Neural progenitor cell (in vitro differentiated cells): ENCODE results near the gene PLXNA4. TPM values are rescaled to one million over a fixed set of nuclear protein-coding genes. Genes with fewer than 3 reads are reported as not detected.

Experiments
- DNase-seq: peaks from one replicate; pipeline ENCODE4 v3.0.0-alpha.2; 2016; ENCODE audit warnings: low spot score
- H2AFZ ChIP-seq: fragments of 200-600 bp; sonication (generic); replicated peaks from 2 replicates; pipeline ENCODE4 v1.6.1; 2016; ENCODE audit warnings: antibody characterized with exemption
- H3F3A ChIP-seq: fragments of 200-600 bp; sonication (generic); 2 replicates; pipeline ENCODE4 v1.6.1; 2016; ENCODE audit warnings: antibody characterized with exemption, low read depth
- H3K27ac ChIP-seq: fragments of 200-600 bp; sonication (generic); 2 replicates; pipeline ENCODE4 v1.5.1; 2016; ENCODE audit warnings: mild to moderate bottlenecking
- H3K27me3 ChIP-seq: fragments of 200-600 bp; sonication (generic); 2 replicates; pipeline ENCODE4 v1.6.1; 2016; ENCODE audit warnings: mild to moderate bottlenecking, moderate library complexity
- H3K36me3 ChIP-seq: fragments of 200-600 bp; sonication (generic); 2 replicates; pipeline ENCODE4 v1.5.1; 2016
- H3K4me1 ChIP-seq: fragments of 200-600 bp; sonication (generic); 2 replicates; pipeline ENCODE4 v1.6.1; 2016; ENCODE audit warnings: mixed run types
- H3K4me2 ChIP-seq: fragments of 200-600 bp; sonication (generic); 2 replicates; pipeline ENCODE4 v1.6.1; 2016
- H3K4me3 ChIP-seq: fragments of 200-600 bp; sonication (generic); 2 replicates; pipeline ENCODE4 v1.5.1; 2016
- H3K79me2 ChIP-seq: fragments of 200-600 bp; sonication (generic); 2 replicates; pipeline ENCODE4 v1.6.1; 2016; ENCODE audit warnings: low read depth
- H3K9ac ChIP-seq: fragments of 200-600 bp; sonication (generic); 2 replicates; pipeline ENCODE4 v1.6.1; 2016
- H3K9me3 ChIP-seq: fragments of 200-600 bp; sonication (generic); 2 replicates; pipeline ENCODE4 v1.5.1; 2016; ENCODE audit warnings: low read depth
- H4K20me1 ChIP-seq: fragments of 200-600 bp; sonication (generic); 2 replicates; pipeline ENCODE4 v1.6.1; 2016; ENCODE audit warnings: low read depth
- H3K27ac Mint-ChIP-seq: 3 replicates; pipeline ENCODE4 v1.8.0; 2021; ENCODE audit warnings: mixed read lengths
- H3K27me3 Mint-ChIP-seq: 2 replicates; pipeline ENCODE4 v1.8.0; 2022; ENCODE audit warnings: low read depth, mild to moderate bottlenecking, inconsistent platforms, moderate library complexity, mixed read lengths; ENCODE audit not compliant: insufficient read depth
- H3K36me3 Mint-ChIP-seq: 3 replicates; pipeline ENCODE4 v1.8.0; 2021; ENCODE audit warnings: mixed read lengths
- H3K4me1 Mint-ChIP-seq: 3 replicates; pipeline ENCODE4 v1.8.0; 2021; ENCODE audit warnings: mixed read lengths
- H3K4me3 Mint-ChIP-seq: 3 replicates; pipeline ENCODE4 v1.8.0; 2021; ENCODE audit warnings: mild to moderate bottlenecking, moderate library complexity, mixed read lengths
- H3K9me3 Mint-ChIP-seq: 3 replicates; pipeline ENCODE4 v1.8.0; 2020; ENCODE audit warnings: mixed read lengths
- EZH2 ChIP-seq: fragments of 200-600 bp; sonication (generic); IDR thresholded peaks from 2 replicates; pipeline ENCODE4 v1.6.1; 2017; ENCODE audit warnings: antibody characterized with exemption, mild to moderate bottlenecking, moderate library complexity
- EZH2phosphoT487 ChIP-seq: fragments of 200-600 bp; sonication (generic); IDR thresholded peaks from 2 replicates; pipeline ENCODE4 v1.6.1; 2017; ENCODE audit warnings: antibody characterized with exemption
- total RNA-seq: library from RNA; depleted of rRNA; stranded (reverse); fragments of >200 nt; gene quantifications from 2 replicates; pipeline ENCODE4 v1.2.3, GENCODE V29; 2015; ENCODE audit warnings: low replicate concordance
- TF ChIP-seq, protein P1 (sequence below): fragments of 200-600 bp; sonication (generic); IDR thresholded peaks from 2 replicates; pipeline ENCODE4 v1.5.1; 2017; ENCODE audit warnings: antibody characterized with exemption, mild to moderate bottlenecking

Gene PLXNA4
- total RNA-seq, 1 donor from 2014 or later, result 0.49 TPM

DNA sequence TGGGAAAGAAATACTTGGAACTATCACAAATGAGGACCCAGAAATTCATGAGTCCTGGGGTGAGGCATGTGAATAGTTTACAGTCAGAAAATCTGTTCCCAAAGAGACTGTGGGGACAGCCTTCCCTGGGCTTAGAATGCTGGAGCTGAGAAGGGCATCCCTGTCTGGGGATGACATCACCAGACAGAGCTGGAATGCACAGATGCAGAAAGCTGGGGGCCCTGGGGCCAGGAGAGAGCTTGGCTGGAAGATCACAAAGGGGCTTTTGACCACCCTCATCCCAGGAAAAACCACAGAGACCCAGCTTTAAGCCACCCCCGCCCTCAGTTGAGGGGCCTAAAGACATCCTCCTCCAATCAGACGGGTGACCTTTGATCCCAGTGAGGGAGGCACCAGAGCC is 264.5 kb downstream of the PLXNA4 start:
- peak; percentile 36 for DNase-seq

DNA sequence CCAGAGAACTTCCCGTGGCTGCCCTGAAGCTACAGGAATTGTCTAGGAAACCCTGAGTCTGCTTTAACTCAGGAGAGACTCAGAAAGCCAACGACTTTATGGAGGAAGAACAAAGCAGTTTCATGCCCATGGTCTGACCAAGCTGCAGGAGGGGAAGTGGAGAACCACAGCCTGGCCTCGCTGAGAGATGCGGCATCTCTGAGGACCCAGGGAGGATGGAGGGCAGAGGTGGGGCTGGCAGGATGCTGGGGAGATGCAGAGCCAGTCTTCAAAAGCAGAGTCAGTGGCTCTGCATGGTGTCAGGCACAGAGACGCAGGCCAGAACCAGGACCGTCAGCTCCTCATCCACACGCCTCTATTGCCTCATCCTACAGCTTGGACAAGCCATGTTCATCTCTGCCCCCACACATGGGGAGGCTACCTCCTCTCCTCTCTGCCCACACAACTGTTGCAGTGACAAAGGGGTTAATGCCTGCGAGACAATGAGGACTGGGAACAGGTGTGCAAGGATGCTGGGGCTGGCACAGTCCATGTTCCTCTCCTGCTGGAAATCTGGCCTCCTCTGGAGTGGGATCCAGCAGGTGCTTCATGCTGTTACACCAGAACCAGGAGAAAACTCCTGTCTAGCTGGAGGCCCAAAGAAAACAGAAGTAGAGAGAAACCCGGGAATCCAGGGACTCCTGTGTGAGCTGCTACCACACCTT is 267.0 kb downstream of the PLXNA4 start:
- TF ChIP-seq EZH2phosphoT487, result no peak
- TF ChIP-seq, protein P1, sequence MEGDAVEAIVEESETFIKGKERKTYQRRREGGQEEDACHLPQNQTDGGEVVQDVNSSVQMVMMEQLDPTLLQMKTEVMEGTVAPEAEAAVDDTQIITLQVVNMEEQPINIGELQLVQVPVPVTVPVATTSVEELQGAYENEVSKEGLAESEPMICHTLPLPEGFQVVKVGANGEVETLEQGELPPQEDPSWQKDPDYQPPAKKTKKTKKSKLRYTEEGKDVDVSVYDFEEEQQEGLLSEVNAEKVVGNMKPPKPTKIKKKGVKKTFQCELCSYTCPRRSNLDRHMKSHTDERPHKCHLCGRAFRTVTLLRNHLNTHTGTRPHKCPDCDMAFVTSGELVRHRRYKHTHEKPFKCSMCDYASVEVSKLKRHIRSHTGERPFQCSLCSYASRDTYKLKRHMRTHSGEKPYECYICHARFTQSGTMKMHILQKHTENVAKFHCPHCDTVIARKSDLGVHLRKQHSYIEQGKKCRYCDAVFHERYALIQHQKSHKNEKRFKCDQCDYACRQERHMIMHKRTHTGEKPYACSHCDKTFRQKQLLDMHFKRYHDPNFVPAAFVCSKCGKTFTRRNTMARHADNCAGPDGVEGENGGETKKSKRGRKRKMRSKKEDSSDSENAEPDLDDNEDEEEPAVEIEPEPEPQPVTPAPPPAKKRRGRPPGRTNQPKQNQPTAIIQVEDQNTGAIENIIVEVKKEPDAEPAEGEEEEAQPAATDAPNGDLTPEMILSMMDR, result no peak
- no peak for TF ChIP-seq EZH2
- H3K4me3 ChIP-seq, result no peak overlapping the region
- no peak for DNase-seq
- no peaks in the 10 kb centered on the region for H3F3A ChIP-seq
- H3K27me3 ChIP-seq, result no peaks in the 10 kb centered on the region
- Mint-ChIP-seq H3K9me3 (no peaks in the 10 kb centered on the region), H3K36me3 (no peaks in the 10 kb centered on the region), H3K4me3 (no peak overlapping the region), H3K4me1 (peaks cover 15% of the 10 kb centered on the region), H3K27ac (no peak overlapping the region), H3K27me3 (peaks cover 6% of the 10 kb centered on the region)
- H3K4me1 ChIP-seq, result peaks cover 6% of the 10 kb centered on the region
- no peaks in the 10 kb centered on the region for H3K36me3 ChIP-seq
- H4K20me1 ChIP-seq, result no peaks in the 10 kb centered on the region
- no peak overlapping the region for H2AFZ ChIP-seq
- no peak overlapping the region for H3K27ac ChIP-seq
- H3K4me2 ChIP-seq, result no peak overlapping the region
- H3K9me3 ChIP-seq, result no peaks in the 10 kb centered on the region
- no peak overlapping the region for H3K9ac ChIP-seq
- H3K79me2 ChIP-seq, result no peaks in the 10 kb centered on the region

More for the DNA sequence above, 264.5 kb downstream of the PLXNA4 start:
- Histone ChIP-seq H3K9me3 (no peaks in the 10 kb centered on the region), H3K79me2 (no peaks in the 10 kb centered on the region), H4K20me1 (no peaks in the 10 kb centered on the region), H3K4me3 (no peak overlapping the region), H3K27ac (no peak overlapping the region), H3K4me2 (no peak overlapping the region), H3K27me3 (no peaks in the 10 kb centered on the region), H3K4me1 (peaks cover 6% of the 10 kb centered on the region), H2AFZ (no peak overlapping the region), H3K9ac (no peak overlapping the region), H3K36me3 (no peaks in the 10 kb centered on the region), H3F3A (no peaks in the 10 kb centered on the region)
- Mint-ChIP-seq H3K27me3 (peaks cover 9% of the 10 kb centered on the region), H3K4me1 (peaks cover 15% of the 10 kb centered on the region), H3K36me3 (no peaks in the 10 kb centered on the region), H3K27ac (no peak overlapping the region), H3K9me3 (peaks cover under 1% of the 10 kb centered on the region), H3K4me3 (no peak overlapping the region)
- TF ChIP-seq EZH2 (no peak), EZH2phosphoT487 (no peak)
- TF ChIP-seq, protein P1, result no peak

DNA sequence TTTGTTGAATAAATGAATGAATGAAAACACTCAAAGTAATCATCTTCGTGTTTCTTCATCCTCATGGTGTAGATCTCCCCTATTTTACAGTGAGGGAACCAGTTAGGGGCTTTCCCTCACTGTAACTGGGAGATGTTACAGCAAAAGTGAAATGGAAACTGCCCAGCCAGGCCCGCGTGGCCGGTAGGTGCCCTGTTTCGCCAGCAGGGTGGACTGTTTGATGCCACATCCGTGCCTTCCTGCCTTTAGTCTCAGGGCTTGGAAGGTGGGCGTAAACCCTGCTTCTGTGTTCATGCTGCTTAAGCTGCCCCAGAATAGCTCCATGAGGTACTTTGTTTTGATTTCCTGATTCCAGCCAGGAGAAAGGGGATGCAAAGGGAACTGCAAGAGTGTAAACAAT is 268.8 kb downstream of the PLXNA4 start:
- DNase-seq, result peak; percentile 41
- peaks cover 15% of the 10 kb centered on the region for H3K4me1 Mint-ChIP-seq
- H3K9me3 ChIP-seq, result no peaks in the 10 kb centered on the region
- no peaks in the 10 kb centered on the region for H3K9me3 Mint-ChIP-seq
- no peak overlapping the region for H3K4me2 ChIP-seq
- no peak overlapping the region for H3K27ac Mint-ChIP-seq
- no peaks in the 10 kb centered on the region for H4K20me1 ChIP-seq
- H3F3A ChIP-seq, result no peaks in the 10 kb centered on the region
- H3K36me3 ChIP-seq, result no peaks in the 10 kb centered on the region
- H3K4me3 ChIP-seq, result no peak overlapping the region
- no peak overlapping the region for H3K4me3 Mint-ChIP-seq
- H3K27ac ChIP-seq, result no peak overlapping the region
- H2AFZ ChIP-seq, result no peak overlapping the region
- H3K9ac ChIP-seq, result no peak overlapping the region
- H3K27me3 ChIP-seq, result no peaks in the 10 kb centered on the region
- peaks cover 6% of the 10 kb centered on the region for H3K4me1 ChIP-seq
- H3K27me3 Mint-ChIP-seq, result peaks cover 8% of the 10 kb centered on the region
- no peak for TF ChIP-seq EZH2
- no peak for TF ChIP-seq EZH2phosphoT487
- TF ChIP-seq, protein P1, result peak; percentile 36
- H3K36me3 Mint-ChIP-seq, result no peaks in the 10 kb centered on the region
- H3K79me2 ChIP-seq, result no peaks in the 10 kb centered on the region
